Heart left ventricle (tissue), 16 donors: ENCODE measurements around the gene GMEB1. TPM values are rescaled to one million over a fixed set of nuclear protein-coding genes. Genes with fewer than 3 reads are reported as not detected.
"Not testable (repeated sequence)": the region's sequence is repeated elsewhere in the genome, so short reads cannot be mapped to it uniquely, and the experiment has no call there.

Source experiments
- ATAC-seq, 4 donors: fragments of 200-7000 bp; cut with Tn5 transposase; one replicate each; pipeline ENCODE4 v1.9.1; 2020 to 2022; ENCODE audit warnings: moderate library complexity in 4 of 4, mild to moderate bottlenecking in 3 of 4, moderate number of reproducible peaks in 1 of 4
- DNase-seq, 5 donors: peaks; one replicate each; pipeline ENCODE4 v3.0.0-alpha.2; 2020
- H3K27ac ChIP-seq, 12 donors: fragments of 200-600 bp; sonication (generic) in 4 of 12; one replicate each; pipeline versions ENCODE4 v1.5.0 to v1.8.0; 2016 to 2022; ENCODE audit warnings: mild to moderate bottlenecking in 2 of 12
- H3K27me3 ChIP-seq, 9 donors: fragments of 200-600 bp; sonication (generic) in 2 of 9; one replicate each; pipeline versions ENCODE4 v1.5.1 to v1.8.0; 2016 to 2022; ENCODE audit warnings: mild to moderate bottlenecking in 3 of 9
- H3K36me3 ChIP-seq, 9 donors: fragments of 200-600 bp; sonication (generic) in 2 of 9; one replicate each; pipeline versions ENCODE4 v1.5.0 to v1.8.0; 2018 to 2022; ENCODE audit warnings: mild to moderate bottlenecking in 2 of 9
- H3K4me1 ChIP-seq, 12 donors: fragments of 200-600 bp; sonication (generic) in 4 of 12; one replicate each; pipeline versions ENCODE4 v1.5.0 to v1.8.0; 2016 to 2022; ENCODE audit warnings: mild to moderate bottlenecking in 3 of 12
- H3K4me3 ChIP-seq, 12 donors: fragments of 200-600 bp; sonication (generic) in 4 of 12; one replicate each; pipeline versions ENCODE4 v1.5.0 to v1.8.0; 2017 to 2022; ENCODE audit warnings: mild to moderate bottlenecking in 9 of 12, moderate library complexity in 4 of 12
- H3K9me3 ChIP-seq, 12 donors: fragments of 200-600 bp; sonication (generic) in 4 of 12; one replicate each; pipeline versions ENCODE4 v1.5.0 to v1.8.0; 2016 to 2022; ENCODE audit warnings: mild to moderate bottlenecking in 1 of 12
- CTCF ChIP-seq, 12 donors: fragments of 200-600 bp; sonication (generic) in 4 of 12; IDR thresholded peaks; one replicate each; pipeline versions ENCODE4 v1.5.0 to v1.8.0; 2018 to 2022; ENCODE audit warnings: antibody characterized with exemption in 12 of 12, mild to moderate bottlenecking in 5 of 12
- POLR2A ChIP-seq, 2 donors: fragments of 450-650 bp; IDR thresholded peaks; one replicate each; pipeline ENCODE4 v1.6.1; 2017; ENCODE audit warnings: antibody characterized with exemption in 2 of 2, mild to moderate bottlenecking in 2 of 2, moderate library complexity in 2 of 2
- whole genome bisulfite sequencing, 4 donors: extraction: QIAGEN DNeasy Blood & Tissue Kit in 2 of 4; methylation state at CpG; one replicate each; pipeline versions ENCODE4 v1.1.5 to v1.1.7; 2013 to 2018; 5-methylcytosine and 5-hydroxymethylcytosine counted together
- intact Hi-C, 10 donors: fragments of 100-400 bp; cut with DNase I; formaldehyde crosslinking; loops; one replicate each; pipeline versions ENCODE4 v1.11.1 to v1.14.2; 2022
- polyA plus RNA-seq, 2 donors: library from polyadenylated mRNA; stranded (reverse); fragments of 200-250 nt; gene quantifications; one replicate each; pipeline ENCODE4 v1.2.3, GENCODE V29; 2013
- total RNA-seq, 9 donors: library from RNA; depleted of rRNA in 2 of 9; stranded (reverse); fragments of >200 nt in 2 of 9; fragmentation: NEBNext Ultra II Directional in 3 of 9; extraction: Animal tissue kit (Norgen Biotek cat#: 25700) in 3 of 9; gene quantifications; one replicate each; pipeline versions ENCODE4 v1.1.0 to v1.2.4, GENCODE V29; 2016 to 2023
- donor health status: ischemic (EF 13 %, LVEDD 7.1; RV severe dilation, severe dysfunction).
- donor health status: healthy with polysubstance abuse.
- donor health status: DM: no; HTN: yes; CAD: no.
- donor health status: DM: no; HTN: no; CAD: no.
- donor health status: ischemic (EF 25% LVEDD 6.9; RV normal size, moderate dysfunction).
- donor health status: ischemic (EF 25% LVEDD 5.7; RV mildly dilated, moderate dysfunction).
- donor health status: healthy.
- donor health status: DM: yes; HTN: yes; CAD: no.
- donor health status: ischemic (EF 35%, LVEDD 5.7; RV mildly dilated, moderate dysfunction).
- donor health status: nonischemic (EF 11% LVEDD 7.7; RV severe dilation, severe dysfunction).
- donor health status: DM: yes; HTN: yes; CAD: no.
- donor health status: PGD.
- donor health status: ischemic (EF 29% LVEDD 5.4; RV normal size, mild dysfunction).
- donor health status: nonischemic (EF 23%, LVEDD 6.1; RV moderate dilation, normal function).

The GMEB1 gene
- total and polyA plus RNA-seq, 11 donors: 2.2 to 8.5 (median 6.1) TPM

- Histone ChIP-seq H3K4me3 (peak overlapping the region in 4 of 12 donors; percentile 66 to 93 (median 80)), H3K36me3 (no peaks in the 10 kb centered on the region), H3K27me3 (no peaks in the 10 kb centered on the region), H3K4me1 (peaks cover 6 to 52% (median 36%) of the 10 kb centered on the region in 12 donors), H3K9me3 (no peaks in the 10 kb centered on the region), H3K27ac (peak overlapping the region in 7 of 12 donors; percentile 74 to 93 (median 89))
- intact Hi-C loops: loop anchor here in 8 of 10 donors (5.0 to 10.0 kb wide), 7 partner anchors 60 to 538 kb away; partner anchors contain the start of genes YTHDF2 (in 2 of the 8) and SRSF4 (in 1 of the 8)
- TF ChIP-seq POLR2A (IDR thresholded peaks at IDR 0.05) (no peak), CTCF (IDR thresholded peaks at IDR 0.05) (no peak)
- no peak for DNase-seq
- WGBS, 4 donors: 73 to 96% (median 93%) methylated on average over 3 of the region's 3 CpGs
- ATAC-seq: no peak
Measured at GRCh38 chr1:28644494-28644893, 24.1 kb upstream of the GMEB1 start.

GRCh38 chr1:28645406-28645805 lies 23.2 kb upstream of the GMEB1 start:
- H3K27me3 ChIP-seq, H3K4me3 ChIP-seq, DNase-seq, H3K36me3 ChIP-seq, H3K9me3 ChIP-seq, ATAC-seq, H3K27ac ChIP-seq: not testable (repeated sequence)
- peaks cover 6 to 51% (median 32%) of the 10 kb centered on the region in 12 donors for H3K4me1 ChIP-seq
- intact Hi-C loops: loop anchor here in 6 of 10 donors (5.0 to 10.0 kb wide), 5 partner anchors 61 to 401 kb away; partner anchors contain the start of gene YTHDF2 (in 3 of the 6)
- 95 to 97% (median 96%) methylated on average over 11 of the region's 11 CpGs for WGBS, 4 donors

- Histone ChIP-seq H3K27ac (no peak overlapping the region), H3K9me3 (no peaks in the 10 kb centered on the region), H3K4me1 (peaks cover 6 to 46% (median 29%) of the 10 kb centered on the region in 12 donors), H3K36me3 (no peaks in the 10 kb centered on the region), H3K4me3 (no peak overlapping the region), H3K27me3 (no peaks in the 10 kb centered on the region)
- TF ChIP-seq POLR2A (IDR thresholded peaks at IDR 0.05): no peak
- no peak for TF ChIP-seq CTCF (IDR thresholded peaks at IDR 0.05)
- 82 to 95% (median 91%) methylated on average over 1 of the region's 1 CpG for WGBS, 4 donors
- DNase-seq (no peak), ATAC-seq (no peak)
- intact Hi-C loops: loop anchor here in 6 of 10 donors (5.0 to 10.0 kb wide), 5 partner anchors 61 to 401 kb away; partner anchors contain the start of gene YTHDF2 (in 3 of the 6)
Measured at GRCh38 chr1:28646040-28646439, 22.5 kb upstream of the GMEB1 start.

- WGBS, 4 donors: 1 to 2% (median 1%) methylated on average over 18 of the region's 18 CpGs
- Histone ChIP-seq H3K9me3 (no peaks in the 10 kb centered on the region), H3K4me3 (peak overlapping the region in 11 of 12 donors; percentile 9 to 58 (median 49)), H3K4me1 (peaks cover 0 to 34% (median 20%) of the 10 kb centered on the region in 12 donors), H3K27me3 (no peaks in the 10 kb centered on the region), H3K36me3 (no peaks in the 10 kb centered on the region), H3K27ac (peak overlapping the region; percentile 87 to 100 (median 92))
- peak; percentile 92 to 95 (median 94) for DNase-seq
- peak; percentile 94 to 97 (median 96) for ATAC-seq
- intact Hi-C loops: loop anchor here in 7 of 10 donors (1.0 to 10.0 kb wide), 8 partner anchors 20 to 403 kb away; partner anchors contain the start of genes GMEB1 (in 6 of the 7) and YTHDF2 (in 4 of the 7)
- TF ChIP-seq CTCF (IDR thresholded peaks at IDR 0.05): no peak
- TF ChIP-seq POLR2A (IDR thresholded peaks at IDR 0.05): no peak
Measured at GRCh38 chr1:28648008-28648473, 20.5 kb upstream of the GMEB1 start.
